ENCODE results near the gene DCAF4L1.

GRCh38 chr4:41944089-41944488 lies 37.5 kb upstream of the DCAF4L1 start:
- TF ChIP-seq POLR2A (IDR thresholded peaks at IDR 0.05) (no peak), CTCF (IDR thresholded peaks at IDR 0.05) (no peak), POLR2AphosphoS5 (IDR thresholded peaks at IDR 0.05) (no peak), EP300 (IDR thresholded peaks at IDR 0.05) (no peak)
